Osteoblast (primary cell): ENCODE data around the gene TYW1B. TPM values are rescaled to one million over a fixed set of nuclear protein-coding genes. Genes with fewer than 3 reads are reported as not detected.
A peak's percentile ranks its signal among the peaks of the same experiment; 100 is the strongest.
"Not testable (repeated sequence)": the region's sequence is repeated elsewhere in the genome, so short reads cannot be mapped to it uniquely, and the experiment has no call there.

Experiments used
- DNase-seq: peaks from one replicate; pipeline ENCODE4 v3.0.0; 2011; ENCODE audit warnings: low spot score, mixed read lengths; ENCODE audit not compliant: insufficient read length; ENCODE audit errors: missing footprints
- H2AFZ ChIP-seq: 2 replicates; pipeline ENCODE4 v1.6.0; 2011; ENCODE audit warnings: mild to moderate bottlenecking, low read length
- H3K27ac ChIP-seq: 2 replicates; pipeline ENCODE4 v1.5.1; 2011; ENCODE audit warnings: mild to moderate bottlenecking, low read depth, low read length, moderate library complexity
- H3K27me3 ChIP-seq: 2 replicates; pipeline ENCODE4 v1.6.0; 2012; ENCODE audit warnings: mild to moderate bottlenecking, control low read depth, inconsistent platforms, low read length, moderate library complexity; ENCODE audit not compliant: insufficient read depth
- H3K36me3 ChIP-seq: 2 replicates; pipeline ENCODE4 v1.5.1; 2011; ENCODE audit warnings: mild to moderate bottlenecking, low read length, control low read depth, moderate library complexity; ENCODE audit not compliant: insufficient read depth
- H3K4me1 ChIP-seq: 2 replicates; pipeline ENCODE4 v1.5.1; 2011; ENCODE audit warnings: mild to moderate bottlenecking, low read length, control low read depth, moderate library complexity; ENCODE audit not compliant: insufficient read depth
- H3K4me2 ChIP-seq: 2 replicates; pipeline ENCODE4 v1.6.0; 2011; ENCODE audit warnings: mild to moderate bottlenecking, low read length; ENCODE audit not compliant: insufficient read depth
- H3K4me3 ChIP-seq: fragments of 200-600 bp; sonication (generic); 3 replicates; pipeline ENCODE4 v1.5.1; 2012; ENCODE audit warnings: mild to moderate bottlenecking, low read length, inconsistent platforms; ENCODE audit not compliant: insufficient read depth
- H3K79me2 ChIP-seq: 2 replicates; pipeline ENCODE4 v1.6.0; 2012; ENCODE audit warnings: mild to moderate bottlenecking, low read length, control low read depth, inconsistent platforms; ENCODE audit not compliant: insufficient read depth
- H3K9me3 ChIP-seq: 2 replicates; pipeline ENCODE4 v1.5.1; 2011; ENCODE audit warnings: low read depth, low read length, control low read depth
- H4K20me1 ChIP-seq: 2 replicates; pipeline ENCODE4 v1.6.0; 2012; ENCODE audit warnings: mild to moderate bottlenecking, low read length, control low read depth; ENCODE audit not compliant: insufficient read depth
- total RNA-seq: library from RNA; depleted of rRNA; stranded (reverse); fragments of >200 nt; gene quantifications from 2 replicates; pipeline ENCODE4 v1.2.3, GENCODE V29; 2012

The TYW1B gene
- total RNA-seq: 2.1 and 2.2 TPM in 2 replicates

- DNase-seq: peak; percentile 85
- Histone ChIP-seq H3K27ac (peak within 1 kb of the TSS; percentile 61), H3K36me3 (peaks cover 17% of the 10 kb centered on the region), H2AFZ (peak within 1 kb of the TSS; percentile 94), H3K79me2 (peaks cover 28% of the 10 kb centered on the region), H3K4me2 (peak within 1 kb of the TSS; percentile 98), H3K4me3 (peak within 1 kb of the TSS; percentile 83)
- H3K9me3 ChIP-seq, H3K4me1 ChIP-seq, H4K20me1 ChIP-seq, H3K27me3 ChIP-seq: not testable (repeated sequence)
Observed at GRCh38 chr7:72827839-72828591, at the start of gene TYW1B. Gene TYW1B (minus strand): TSS chr7:72828200. CDS start chr7:72828075, 125 bp downstream.

- H3K27ac ChIP-seq, H3K79me2 ChIP-seq, H3K4me1 ChIP-seq, H3K9me3 ChIP-seq, H4K20me1 ChIP-seq, H3K36me3 ChIP-seq, H3K4me3 ChIP-seq, H3K27me3 ChIP-seq, H3K4me2 ChIP-seq, H2AFZ ChIP-seq: not testable (repeated sequence)
- DNase-seq: peak; percentile 3
Observed at GRCh38 chr7:72867591-72867990, 39.6 kb upstream of the TYW1B start.

GRCh38 chr7:72858846-72859400 is 30.9 kb upstream of the TYW1B start:
- H3K9me3 ChIP-seq, H3K4me2 ChIP-seq, H3K79me2 ChIP-seq, H2AFZ ChIP-seq, H3K27ac ChIP-seq, H3K4me1 ChIP-seq, H4K20me1 ChIP-seq, H3K27me3 ChIP-seq, H3K36me3 ChIP-seq, DNase-seq, H3K4me3 ChIP-seq: not testable (repeated sequence)

- H3K36me3 ChIP-seq, H3K4me1 ChIP-seq, H3K4me3 ChIP-seq, H3K4me2 ChIP-seq, H3K27ac ChIP-seq, H4K20me1 ChIP-seq, H2AFZ ChIP-seq, H3K27me3 ChIP-seq, H3K9me3 ChIP-seq, H3K79me2 ChIP-seq: not testable (repeated sequence)
- DNase-seq: peak; percentile 2
Observed at GRCh38 chr7:72857925-72858324, 29.9 kb upstream of the TYW1B start.

GRCh38 chr7:72855261-72855660 is 27.3 kb upstream of the TYW1B start:
- H4K20me1 ChIP-seq, H3K27ac ChIP-seq, DNase-seq, H3K27me3 ChIP-seq, H3K4me3 ChIP-seq, H3K36me3 ChIP-seq, H2AFZ ChIP-seq, H3K9me3 ChIP-seq, H3K79me2 ChIP-seq, H3K4me1 ChIP-seq, H3K4me2 ChIP-seq: not testable (repeated sequence)

- not testable (repeated sequence) for H3K4me2 ChIP-seq, H3K4me3 ChIP-seq, H3K27me3 ChIP-seq, DNase-seq, H3K36me3 ChIP-seq, H2AFZ ChIP-seq, H3K4me1 ChIP-seq, H3K79me2 ChIP-seq, H3K27ac ChIP-seq, H4K20me1 ChIP-seq, H3K9me3 ChIP-seq
Observed at GRCh38 chr7:72852937-72853336, 24.9 kb upstream of the TYW1B start.

- H3K4me3 ChIP-seq, H3K27ac ChIP-seq, H3K4me2 ChIP-seq, H3K9me3 ChIP-seq, H3K27me3 ChIP-seq, H3K79me2 ChIP-seq, H3K36me3 ChIP-seq, H3K4me1 ChIP-seq, H4K20me1 ChIP-seq, H2AFZ ChIP-seq, DNase-seq: not testable (repeated sequence)
Observed at GRCh38 chr7:72850746-72851145, 22.7 kb upstream of the TYW1B start.

GRCh38 chr7:72844146-72844545 is 16.1 kb upstream of the TYW1B start:
- H3K4me1 ChIP-seq, H3K79me2 ChIP-seq, H4K20me1 ChIP-seq, H2AFZ ChIP-seq, DNase-seq, H3K4me2 ChIP-seq, H3K27ac ChIP-seq, H3K4me3 ChIP-seq, H3K9me3 ChIP-seq, H3K27me3 ChIP-seq, H3K36me3 ChIP-seq: not testable (repeated sequence)

GRCh38 chr7:72843166-72843565 is 15.2 kb upstream of the TYW1B start:
- not testable (repeated sequence) for DNase-seq, H3K4me2 ChIP-seq, H3K36me3 ChIP-seq, H3K4me3 ChIP-seq, H3K9me3 ChIP-seq, H3K79me2 ChIP-seq, H3K27ac ChIP-seq, H4K20me1 ChIP-seq, H3K4me1 ChIP-seq, H2AFZ ChIP-seq, H3K27me3 ChIP-seq
